Thyroid gland (tissue), 4 donors: ENCODE results near the gene FCN3.

ENCODE experiments used
- POLR2A ChIP-seq, 2 donors: fragments of 450-650 bp; IDR thresholded peaks; one replicate each; pipeline ENCODE4 v1.6.1; 2017; ENCODE audit warnings: antibody characterized with exemption in 2 of 2, mild to moderate bottlenecking in 2 of 2, moderate library complexity in 1 of 2
- TF ChIP-seq, protein P1 (sequence below), 6 experiments: fragments of 200-600 bp in 3 of 6; fragments of 450-650 bp in 3 of 6; sonication (generic) in 3 of 6; IDR thresholded peaks; one replicate each; pipeline ENCODE4 v1.5.1; 2016 to 2019; ENCODE audit warnings: antibody characterized with exemption in 6 of 6, mild to moderate bottlenecking in 2 of 6, inconsistent platforms in 1 of 6, moderate library complexity in 1 of 6

DNA sequence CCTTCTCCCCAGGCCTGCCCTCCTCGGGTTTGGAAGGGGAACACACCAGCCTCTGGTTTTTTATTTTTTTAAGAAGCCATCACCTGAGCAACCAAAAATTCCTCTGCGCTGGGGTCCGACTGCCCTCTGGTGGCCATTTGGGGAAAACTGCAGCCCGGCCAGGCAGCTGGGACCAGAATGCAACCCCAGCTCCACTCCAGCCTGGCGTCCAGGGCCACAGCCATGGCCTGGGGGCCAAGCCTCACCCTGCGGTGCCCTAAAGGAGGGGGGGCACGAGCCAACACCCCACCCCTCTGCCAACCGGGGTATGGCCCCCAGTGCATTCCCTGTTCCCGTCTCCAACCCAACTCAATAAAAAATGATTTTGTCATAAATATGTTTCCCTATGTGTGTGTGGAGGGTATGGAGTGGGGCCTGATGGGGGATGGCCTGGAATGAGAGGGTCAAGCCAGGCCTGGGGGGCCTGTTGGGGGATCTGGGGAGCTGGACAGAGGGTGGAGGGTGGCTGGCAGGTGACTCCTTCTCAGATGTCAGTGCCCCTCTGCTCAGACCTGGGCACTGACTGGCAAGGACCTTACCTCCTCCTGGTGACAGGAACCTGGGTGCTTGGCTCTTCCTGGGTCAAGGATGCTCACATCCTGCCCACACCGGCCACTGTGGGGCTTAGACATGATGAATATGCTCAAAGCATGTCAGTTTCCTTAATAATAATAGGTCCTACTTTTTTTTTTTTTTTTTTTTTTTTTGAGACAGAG is 21.0 kb upstream of the FCN3 start:
- TF ChIP-seq, protein P1, sequence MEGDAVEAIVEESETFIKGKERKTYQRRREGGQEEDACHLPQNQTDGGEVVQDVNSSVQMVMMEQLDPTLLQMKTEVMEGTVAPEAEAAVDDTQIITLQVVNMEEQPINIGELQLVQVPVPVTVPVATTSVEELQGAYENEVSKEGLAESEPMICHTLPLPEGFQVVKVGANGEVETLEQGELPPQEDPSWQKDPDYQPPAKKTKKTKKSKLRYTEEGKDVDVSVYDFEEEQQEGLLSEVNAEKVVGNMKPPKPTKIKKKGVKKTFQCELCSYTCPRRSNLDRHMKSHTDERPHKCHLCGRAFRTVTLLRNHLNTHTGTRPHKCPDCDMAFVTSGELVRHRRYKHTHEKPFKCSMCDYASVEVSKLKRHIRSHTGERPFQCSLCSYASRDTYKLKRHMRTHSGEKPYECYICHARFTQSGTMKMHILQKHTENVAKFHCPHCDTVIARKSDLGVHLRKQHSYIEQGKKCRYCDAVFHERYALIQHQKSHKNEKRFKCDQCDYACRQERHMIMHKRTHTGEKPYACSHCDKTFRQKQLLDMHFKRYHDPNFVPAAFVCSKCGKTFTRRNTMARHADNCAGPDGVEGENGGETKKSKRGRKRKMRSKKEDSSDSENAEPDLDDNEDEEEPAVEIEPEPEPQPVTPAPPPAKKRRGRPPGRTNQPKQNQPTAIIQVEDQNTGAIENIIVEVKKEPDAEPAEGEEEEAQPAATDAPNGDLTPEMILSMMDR (IDR thresholded peaks at IDR 0.05), result peak; percentile 89 to 97 (median 95)
- no peak for TF ChIP-seq POLR2A (IDR thresholded peaks at IDR 0.05)
